Gastroesophageal sphincter (tissue), 4 donors: ENCODE data around the gene ANKRD29. TPM values are rescaled to one million over a fixed set of nuclear protein-coding genes. Genes with fewer than 3 reads are reported as not detected.

ENCODE experiments used
- ATAC-seq: fragments of 150-250 bp; one replicate; pipeline ENCODE4 v1.9.1; 2016; ENCODE audit warnings: mild to moderate bottlenecking, moderate library complexity
- H3K27ac ChIP-seq, 4 donors: fragments of 200-600 bp; sonication (generic) in 3 of 4; 1 replicate in 3 of 4; 2 replicates in 1 of 4; pipeline ENCODE4 v1.5.1; 2016 to 2019
- H3K27me3 ChIP-seq: fragments of 200-600 bp; sonication (generic); one replicate; pipeline ENCODE4 v1.5.1; 2019
- H3K36me3 ChIP-seq, 2 donors: fragments of 200-600 bp; sonication (generic); one replicate each; pipeline ENCODE4 v1.5.1; 2019; ENCODE audit warnings: control low read depth in 1 of 2
- H3K4me1 ChIP-seq, 3 donors: fragments of 200-600 bp; sonication (generic); 1 replicate in 2 of 3; 2 replicates in 1 of 3; pipeline ENCODE4 v1.5.1; 2016 to 2019; ENCODE audit warnings: control low read depth in 2 of 3
- H3K4me3 ChIP-seq, 2 donors: fragments of 200-600 bp; sonication (generic); one replicate each; pipeline ENCODE4 v1.5.1; 2019; ENCODE audit warnings: mild to moderate bottlenecking in 1 of 2, moderate library complexity in 1 of 2
- H3K9me3 ChIP-seq, 3 donors: fragments of 200-600 bp; sonication (generic); one replicate each; pipeline ENCODE4 v1.5.1; 2017 to 2019; ENCODE audit warnings: control low read depth in 2 of 3
- CTCF ChIP-seq, 4 experiments: fragments of 200-600 bp in 2 of 4; fragments of 450-650 bp in 2 of 4; sonication (generic) in 1 of 4; IDR thresholded peaks; one replicate each; pipeline ENCODE4 v1.5.1; 2017 to 2019; ENCODE audit warnings: antibody characterized with exemption in 4 of 4, mild to moderate bottlenecking in 2 of 4, moderate library complexity in 2 of 4
- EP300 ChIP-seq: sonication (generic); formaldehyde crosslinking; IDR thresholded peaks from one replicate; pipeline ENCODE4 v1.6.1; 2017; ENCODE audit warnings: antibody characterized with exemption, mild to moderate bottlenecking
- POLR2A ChIP-seq, 2 donors: fragments of 450-650 bp; IDR thresholded peaks; one replicate each; pipeline ENCODE4 v1.6.1; 2017; ENCODE audit warnings: antibody characterized with exemption in 2 of 2, mild to moderate bottlenecking in 2 of 2, moderate library complexity in 1 of 2
- POLR2AphosphoS5 ChIP-seq: sonication (generic); formaldehyde crosslinking; IDR thresholded peaks from one replicate; pipeline ENCODE4 v1.6.1; 2017; ENCODE audit warnings: antibody characterized with exemption
- WGBS, 2 donors: methylation state at CpG; one replicate each; pipeline ENCODE4 v1.1.5; 2018; ENCODE audit warnings: low coverage in 1 of 2; 5-methylcytosine and 5-hydroxymethylcytosine counted together
- total RNA-seq, 4 donors: library from RNA; depleted of rRNA; stranded (reverse); fragments of >200 nt; gene quantifications; one replicate each; pipeline ENCODE4 v1.1.0, GENCODE V29; 2016

ANKRD29 gene
- total RNA-seq, 4 donors from 2014 or later = 3.5 to 19.3 (median 10.5) TPM

DNA sequence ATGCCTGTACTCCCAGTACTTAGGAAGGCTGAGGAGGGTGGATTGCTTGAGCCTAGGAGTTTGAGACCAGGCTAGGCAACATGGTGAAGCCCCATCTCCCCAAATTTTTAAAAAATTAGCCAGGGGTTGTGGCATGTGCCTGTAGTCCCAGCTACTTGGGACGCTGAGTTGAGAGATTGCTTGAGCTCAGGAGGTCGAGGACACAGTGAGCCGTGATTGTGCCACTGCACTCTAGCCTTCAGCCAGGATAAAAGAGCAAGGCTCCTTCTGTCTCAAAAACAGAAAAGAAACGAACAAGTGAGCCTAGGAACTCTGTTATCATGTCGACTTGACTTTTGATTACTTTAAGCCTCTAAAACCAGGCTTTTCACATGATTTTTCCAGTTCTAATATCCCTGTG, 90.1 kb downstream of the ANKRD29 start:
- Histone ChIP-seq H3K27ac (no peak overlapping the region), H3K4me3 (no peak overlapping the region), H3K9me3 (no peaks in the 10 kb centered on the region), H3K36me3 (peaks cover 0 to 77% of the 10 kb centered on the region in 2 donors), H3K4me1 (peaks cover 0 to 21% (median 0%) of the 10 kb centered on the region in 3 donors), H3K27me3 (no peaks in the 10 kb centered on the region)
- 72 to 80% methylated on average over 5 of the region's 5 CpGs for WGBS, 2 donors
- ATAC-seq = no peak
- TF ChIP-seq EP300 (no peak), POLR2A (IDR thresholded peaks at IDR 0.05) (no peak), CTCF (IDR thresholded peaks at IDR 0.05) (no peak), POLR2AphosphoS5 (no peak)

DNA sequence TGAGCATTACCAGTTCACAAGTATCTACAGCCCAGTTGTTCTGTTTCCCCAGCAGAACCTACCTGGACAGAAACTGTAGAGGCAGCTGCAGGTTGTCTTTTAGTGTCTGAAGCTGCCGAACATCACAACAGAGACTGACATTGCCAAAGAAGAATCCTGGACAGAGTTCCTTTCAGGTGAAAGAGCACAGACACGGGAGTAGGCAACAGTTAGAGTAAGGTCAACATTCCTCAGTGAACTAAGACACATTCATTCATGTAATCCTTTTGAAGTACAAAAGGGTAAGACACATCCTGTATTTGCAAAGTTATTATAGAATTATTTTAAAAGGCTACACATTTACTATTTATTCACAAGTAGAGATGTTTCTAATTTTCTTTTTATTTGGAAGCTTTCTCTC, 90.7 kb downstream of the ANKRD29 start:
- TF ChIP-seq POLR2A (IDR thresholded peaks at IDR 0.05) (no peak), CTCF (IDR thresholded peaks at IDR 0.05) (no peak), EP300 (no peak), POLR2AphosphoS5 (no peak)
- WGBS, 2 donors = 57 to 67% methylated on average over 1 to 2 of the region's 2 CpGs
- Histone ChIP-seq H3K27ac (no peak overlapping the region), H3K36me3 (peaks cover 0 to 80% of the 10 kb centered on the region in 2 donors), H3K4me3 (no peak overlapping the region), H3K4me1 (peaks cover 0 to 21% (median 0%) of the 10 kb centered on the region in 3 donors), H3K27me3 (no peaks in the 10 kb centered on the region), H3K9me3 (no peaks in the 10 kb centered on the region)
- no peak for ATAC-seq

DNA sequence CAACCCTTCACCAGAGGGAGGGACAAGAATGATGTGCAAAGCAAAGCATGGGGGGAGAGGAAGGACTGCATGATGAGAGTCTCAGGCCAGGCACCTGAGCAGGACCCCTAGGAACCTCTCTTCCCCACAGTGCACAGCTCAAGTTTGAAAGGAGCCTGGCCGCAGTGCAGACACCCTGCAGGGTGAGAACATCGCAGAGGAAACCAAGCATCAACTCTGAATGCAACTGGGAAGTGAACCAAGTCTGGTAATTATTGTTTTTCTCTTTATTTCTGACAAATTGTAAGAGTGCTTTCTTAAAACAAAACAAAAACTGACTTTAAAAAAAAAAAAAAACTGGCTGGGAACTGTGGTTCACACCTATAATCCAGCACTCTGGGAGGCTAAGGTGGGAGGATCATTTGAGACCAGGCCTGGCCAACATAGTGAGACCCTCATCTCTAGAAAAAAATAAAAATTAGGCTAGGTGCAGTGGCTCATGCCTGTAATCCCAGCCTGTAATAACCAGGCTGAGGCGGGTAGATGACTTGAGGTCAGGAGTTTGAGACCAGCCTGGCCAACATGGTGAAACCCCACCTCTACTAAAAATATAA, 91.7 kb downstream of the ANKRD29 start:
- ATAC-seq = no peak
- Histone ChIP-seq H3K4me1 (peaks cover 0 to 21% (median 0%) of the 10 kb centered on the region in 3 donors), H3K27ac (no peak overlapping the region), H3K4me3 (no peak overlapping the region), H3K27me3 (no peaks in the 10 kb centered on the region), H3K36me3 (peaks cover 3 to 82% of the 10 kb centered on the region in 2 donors), H3K9me3 (no peaks in the 10 kb centered on the region)
- WGBS, 2 donors = 73 to 100% methylated on average over 1 to 3 of the region's 3 CpGs
- TF ChIP-seq CTCF (IDR thresholded peaks at IDR 0.05) (no peak), EP300 (no peak), POLR2A (IDR thresholded peaks at IDR 0.05) (no peak), POLR2AphosphoS5 (no peak)

- Histone ChIP-seq H3K4me3 (no peak overlapping the region), H3K4me1 (peaks cover 0 to 13% (median 0%) of the 10 kb centered on the region in 3 donors), H3K9me3 (no peaks in the 10 kb centered on the region), H3K36me3 (peaks cover 3 to 87% of the 10 kb centered on the region in 2 donors), H3K27me3 (no peaks in the 10 kb centered on the region), H3K27ac (no peak overlapping the region)
- ATAC-seq = no peak
- WGBS, 2 donors = 100% methylated on average over 3 to 5 of the region's 5 CpGs
- TF ChIP-seq CTCF (IDR thresholded peaks at IDR 0.05) = no peak
- no peak for TF ChIP-seq POLR2AphosphoS5
- TF ChIP-seq POLR2A (IDR thresholded peaks at IDR 0.05) = no peak
Measured at GRCh38 chr18:23569299-23570063, 93.2 kb downstream of the ANKRD29 start.
